K562 (cell line): Measurements from ENCODE around the gene EPN2. TPM values are rescaled to one million over a fixed set of nuclear protein-coding genes. Genes with fewer than 3 reads are reported as not detected.

Experiments used
- CREB1 ChIP-seq, 2 experiments: sonication (generic) in 1 of 2; formaldehyde crosslinking in 1 of 2; IDR thresholded peaks; 2 replicates each; pipeline versions ENCODE4 v1.6.1 to v1.8.0; 2012 to 2022; ENCODE audit warnings: inconsistent platforms in 1 of 2, mild to moderate bottlenecking in 1 of 2, missing genetic modification reagents in 1 of 2, moderate library complexity in 1 of 2
- CREM ChIP-seq: IDR thresholded peaks from 2 replicates; pipeline ENCODE4 v1.6.1; 2014; ENCODE audit warnings: antibody characterized with exemption, low read depth
- EGR1 ChIP-seq: fragments of 450-650 bp; conservative IDR thresholded peaks from 2 replicates; pipeline ENCODE4 v1.6.1; 2017; ENCODE audit warnings: mild to moderate bottlenecking
- ETV5 ChIP-seq: sonication (generic); formaldehyde crosslinking; IDR thresholded peaks from 2 replicates; pipeline ENCODE4 v1.4.0; 2020; ENCODE audit warnings: low read depth, mild to moderate bottlenecking, missing genetic modification reagents
- FIP1L1 ChIP-seq: fragments of 200-400 bp; formaldehyde crosslinking; IDR thresholded peaks from 2 replicates; pipeline ENCODE4 v1.6.1; 2018; ENCODE audit warnings: mild to moderate bottlenecking, low read depth, low read length; ENCODE audit not compliant: poor library complexity, severe bottlenecking
- HCFC1 ChIP-seq: IDR thresholded peaks from 2 replicates; pipeline ENCODE4 v1.6.1; 2012; ENCODE audit warnings: low read depth, low read length, improper control_type of control experiment
- HMGN3 ChIP-seq: IDR thresholded peaks from 2 replicates; pipeline ENCODE4 v1.6.1; 2011; ENCODE audit warnings: borderline replicate concordance, low read depth, mild to moderate bottlenecking, mixed read lengths, low read length; ENCODE audit not compliant: insufficient read length; ENCODE audit errors: extremely low read depth
- JUN ChIP-seq, 2 experiments: sonication (generic) in 1 of 2; formaldehyde crosslinking in 1 of 2; IDR thresholded peaks; 2 replicates each; pipeline versions ENCODE4 v1.6.1 to v1.8.0; 2012 to 2022; ENCODE audit warnings: borderline replicate concordance in 2 of 2, mild to moderate bottlenecking in 2 of 2, improper control_type of control experiment in 1 of 2, low read depth in 1 of 2, low read length in 1 of 2, missing genetic modification reagents in 1 of 2
- L3MBTL2 ChIP-seq: fragments of 450-650 bp; IDR thresholded peaks from 2 replicates; pipeline ENCODE4 v1.6.1; 2016; ENCODE audit warnings: mild to moderate bottlenecking, moderate library complexity
- MAZ ChIP-seq, 2 experiments: fragments of 450-650 bp in 1 of 2; sonication (generic) in 1 of 2; formaldehyde crosslinking; IDR thresholded peaks in 1 of 2; conservative IDR thresholded peaks in 1 of 2; 2 replicates each; pipeline versions ENCODE4 v1.4.0 to v1.5.0; 2020; ENCODE audit warnings: mild to moderate bottlenecking in 1 of 2, missing genetic modification reagents in 1 of 2
- MEIS2 ChIP-seq: fragments of 450-650 bp; IDR thresholded peaks from 2 replicates; pipeline ENCODE4 v1.6.1; 2014; ENCODE audit warnings: mild to moderate bottlenecking; ENCODE audit not compliant: partially characterized antibody
- MYNN ChIP-seq, 2 experiments: sonication (generic); formaldehyde crosslinking in 1 of 2; IDR thresholded peaks; 2 replicates each; pipeline versions ENCODE4 v1.5.0 to v1.6.1; 2016 to 2020; ENCODE audit warnings: antibody characterized with exemption in 1 of 2, missing genetic modification reagents in 1 of 2
- NRF1 ChIP-seq, 2 experiments: fragments of 450-650 bp; IDR thresholded peaks in 1 of 2; conservative IDR thresholded peaks in 1 of 2; 2 replicates each; pipeline ENCODE4 v1.6.1; 2014; ENCODE audit warnings: mild to moderate bottlenecking in 2 of 2
- POLR3G ChIP-seq: IDR thresholded peaks from 2 replicates; pipeline ENCODE4 v1.6.1; 2011; ENCODE audit not compliant: insufficient read length, insufficient replicate concordance; ENCODE audit errors: extremely low read depth
- RBFOX2 ChIP-seq: fragments of 200-400 bp; formaldehyde crosslinking; IDR thresholded peaks from 2 replicates; pipeline ENCODE4 v1.6.1; 2017; ENCODE audit warnings: low read depth, mild to moderate bottlenecking, low read length, moderate library complexity
- RBM39 ChIP-seq: fragments of 200-400 bp; formaldehyde crosslinking; optimal IDR thresholded peaks from 2 replicates; pipeline ENCODE3; 2018; ENCODE audit warnings: low read depth, low read length
- SIN3B ChIP-seq: fragments of 450-650 bp; IDR thresholded peaks from 2 replicates; pipeline ENCODE4 v1.6.1; 2017; ENCODE audit warnings: low read depth, mild to moderate bottlenecking, moderate library complexity
- SMC3 ChIP-seq: conservative IDR thresholded peaks from 2 replicates; pipeline ENCODE4 v1.6.1; 2011; ENCODE audit warnings: low read depth, low read length, improper control_type of control experiment; ENCODE audit not compliant: insufficient read depth
- SUPT5H ChIP-seq: fragments of 450-650 bp; IDR thresholded peaks from 2 replicates; pipeline ENCODE4 v1.6.1; 2016
- polyA plus RNA-seq, 8 experiments: library from polyadenylated mRNA; depleted of rRNA in 4 of 8; stranded (reverse) in 5 of 8; unstranded in 3 of 8; fragments of >200 nt; fragmentation: Nextera tagmentation in 2 of 8; fragmentation: Illumina TruSeq in 1 of 8; extraction: Ambion mirVana in 2 of 8; extraction: Trizol in 1 of 8; gene quantifications; 2 replicates each; pipeline versions ENCODE4 v1.2.1 to v1.2.3, GENCODE V29; 2011 to 2014; ENCODE audit warnings: inconsistent platforms in 1 of 8, missing spikeins in 1 of 8
- total RNA-seq, 7 experiments: library from RNA; depleted of rRNA in 6 of 7; stranded (reverse); fragments of >200 nt in 6 of 7; fragmentation: Illumina TruSeq in 2 of 7; extraction: Trizol in 2 of 7; gene quantifications; 2 replicates each; pipeline versions ENCODE4 v1.2.1 to v1.2.3, GENCODE V29; 2011 to 2021; ENCODE audit warnings: low replicate concordance in 1 of 7
- TF ChIP-seq, protein P1 (sequence below), 3 experiments: IDR thresholded peaks in 2 of 3; conservative IDR thresholded peaks in 1 of 3; 2 replicates each; pipeline ENCODE4 v1.5.1; 2011 to 2012; ENCODE audit warnings: low read length in 3 of 3, mild to moderate bottlenecking in 3 of 3, control low read depth in 2 of 3, improper control_type of control experiment in 1 of 3, inconsistent platforms in 1 of 3, low read depth in 1 of 3, mixed read lengths in 1 of 3, moderate library complexity in 1 of 3; ENCODE audit not compliant: insufficient read depth in 2 of 3
- TF ChIP-seq, protein P2 (sequence below): fragments of 450-650 bp; formaldehyde crosslinking; IDR thresholded peaks from 2 replicates; pipeline ENCODE4 v1.4.0; 2020; ENCODE audit warnings: mild to moderate bottlenecking, moderate library complexity
- TF ChIP-seq, protein P3 (sequence below): sonication (generic); formaldehyde crosslinking; IDR thresholded peaks from 2 replicates; pipeline ENCODE4 v1.8.0; 2022; ENCODE audit warnings: missing genetic modification reagents, mild to moderate bottlenecking, moderate library complexity, borderline replicate concordance

EPN2 gene
- total and polyA plus RNA-seq, 9 of the 15 experiments (the other 6 are each of a cell fraction or from before 2014, with no cell fraction given), result 1.0 to 12.9 (median 8.9) TPM

DNA sequence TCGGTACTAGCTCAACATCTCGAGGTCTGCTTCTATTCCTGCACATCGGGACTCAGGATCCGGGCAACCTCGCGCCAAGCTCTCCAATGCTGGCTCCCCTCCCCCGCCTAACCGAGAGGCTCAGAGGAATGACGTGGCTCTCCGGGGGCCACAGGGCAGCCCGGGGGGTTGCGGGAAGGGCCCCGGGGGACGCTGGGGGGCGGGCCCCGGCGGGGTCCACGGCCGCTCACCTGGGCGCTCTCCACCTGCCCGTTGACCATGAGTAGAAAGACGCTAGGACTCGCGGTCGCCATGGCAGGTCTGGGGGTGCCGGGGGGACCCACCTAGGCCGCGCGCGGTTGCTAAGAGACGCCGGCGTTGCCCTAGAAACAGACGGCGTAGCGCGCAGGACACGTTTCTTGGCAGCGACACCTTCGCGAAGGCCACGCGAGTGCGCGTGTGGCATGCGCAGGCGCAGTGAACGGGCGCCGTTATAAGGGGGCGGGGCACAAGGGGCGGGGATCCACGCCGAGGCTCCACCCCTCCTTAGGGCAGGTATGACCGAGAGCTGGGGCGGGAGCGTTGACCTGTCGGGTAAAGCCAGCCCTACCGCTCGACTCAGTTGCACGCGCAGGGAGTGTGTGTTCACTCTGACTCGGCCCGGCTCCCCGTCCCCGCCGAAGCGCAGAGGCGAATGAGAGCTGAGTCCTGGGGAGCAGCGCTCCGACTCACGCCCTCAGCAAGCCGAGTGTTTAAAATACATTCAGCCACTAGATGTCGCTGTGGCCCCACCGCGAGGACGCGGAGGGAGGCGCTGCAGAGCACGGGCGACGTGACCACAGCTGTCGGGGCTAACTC lies 125.3 kb downstream of the EPN2 start, which contains the start of gene B9D1 (continued):
- TF ChIP-seq, protein P1, sequence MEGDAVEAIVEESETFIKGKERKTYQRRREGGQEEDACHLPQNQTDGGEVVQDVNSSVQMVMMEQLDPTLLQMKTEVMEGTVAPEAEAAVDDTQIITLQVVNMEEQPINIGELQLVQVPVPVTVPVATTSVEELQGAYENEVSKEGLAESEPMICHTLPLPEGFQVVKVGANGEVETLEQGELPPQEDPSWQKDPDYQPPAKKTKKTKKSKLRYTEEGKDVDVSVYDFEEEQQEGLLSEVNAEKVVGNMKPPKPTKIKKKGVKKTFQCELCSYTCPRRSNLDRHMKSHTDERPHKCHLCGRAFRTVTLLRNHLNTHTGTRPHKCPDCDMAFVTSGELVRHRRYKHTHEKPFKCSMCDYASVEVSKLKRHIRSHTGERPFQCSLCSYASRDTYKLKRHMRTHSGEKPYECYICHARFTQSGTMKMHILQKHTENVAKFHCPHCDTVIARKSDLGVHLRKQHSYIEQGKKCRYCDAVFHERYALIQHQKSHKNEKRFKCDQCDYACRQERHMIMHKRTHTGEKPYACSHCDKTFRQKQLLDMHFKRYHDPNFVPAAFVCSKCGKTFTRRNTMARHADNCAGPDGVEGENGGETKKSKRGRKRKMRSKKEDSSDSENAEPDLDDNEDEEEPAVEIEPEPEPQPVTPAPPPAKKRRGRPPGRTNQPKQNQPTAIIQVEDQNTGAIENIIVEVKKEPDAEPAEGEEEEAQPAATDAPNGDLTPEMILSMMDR (IDR thresholded peaks at IDR 0.05 in 2 of 3, conservative IDR thresholded peaks at IDR 0.05 in 1 of 3; ENCODE audit: insufficient read depth in 2 of 3, low read depth in 1 of 3, low read length in 3 of 3), result peak; percentile 87 to 99 (median 98)
- TF ChIP-seq L3MBTL2 (peak; percentile 63; the same call in 1 of the 2 replicates), POLR3G (no peak), HCFC1 (peak; percentile 40; the same call in 1 of the 2 replicates), RBFOX2 (peak; percentile 67), ETV5 (CRISPR knock-in tag) (0 out of 2 replicates have a peak, but pooled peaks have one; percentile 1), SUPT5H (peak; percentile 63), NRF1 (conservative IDR thresholded peaks at IDR 0.05 in 1 of 2, IDR thresholded peaks at IDR 0.05 in 1 of 2) (peak; percentile 96 to 97), EGR1 (0 out of 2 replicates have a peak, but pooled peaks have one; percentile 34), SMC3 (peak; percentile 76), HMGN3 (peak; percentile 37), RBM39 (no peak), MAZ (CRISPR knock-in tag; conservative IDR thresholded peaks at IDR 0.05 in 1 of 2, IDR thresholded peaks at IDR 0.05 in 1 of 2) (peak; percentile 32 to 76; a peak in 3 of 4 replicates), CREB1 (IDR thresholded peaks at IDR 0.05) (peak; percentile 67; the same call in 1 of the 2 replicates), CREB1 (CRISPR knock-in tag; IDR thresholded peaks at IDR 0.05) (peak; percentile 68), JUN (IDR thresholded peaks at IDR 0.05; ENCODE audit: borderline replicate concordance, low read depth, low read length) (0 out of 2 replicates have a peak, but pooled peaks have one; percentile 2), JUN (CRISPR knock-in tag; IDR thresholded peaks at IDR 0.05; ENCODE audit: borderline replicate concordance) (no peak), MYNN (IDR thresholded peaks at IDR 0.05) (peak; percentile 99), MYNN (CRISPR knock-in tag; IDR thresholded peaks at IDR 0.05) (peak; percentile 83; the same call in 1 of the 2 replicates), MEIS2 (peak; percentile 70), SIN3B (peak; percentile 58; the same call in 1 of the 2 replicates), FIP1L1 (no peak), CREM (peak; percentile 83)
- TF ChIP-seq, protein P2, sequence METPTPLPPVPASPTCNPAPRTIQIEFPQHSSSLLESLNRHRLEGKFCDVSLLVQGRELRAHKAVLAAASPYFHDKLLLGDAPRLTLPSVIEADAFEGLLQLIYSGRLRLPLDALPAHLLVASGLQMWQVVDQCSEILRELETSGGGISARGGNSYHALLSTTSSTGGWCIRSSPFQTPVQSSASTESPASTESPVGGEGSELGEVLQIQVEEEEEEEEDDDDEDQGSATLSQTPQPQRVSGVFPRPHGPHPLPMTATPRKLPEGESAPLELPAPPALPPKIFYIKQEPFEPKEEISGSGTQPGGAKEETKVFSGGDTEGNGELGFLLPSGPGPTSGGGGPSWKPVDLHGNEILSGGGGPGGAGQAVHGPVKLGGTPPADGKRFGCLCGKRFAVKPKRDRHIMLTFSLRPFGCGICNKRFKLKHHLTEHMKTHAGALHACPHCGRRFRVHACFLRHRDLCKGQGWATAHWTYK, result peak; percentile 27; the same call in 1 of the 2 replicates
- TF ChIP-seq, protein P3, sequence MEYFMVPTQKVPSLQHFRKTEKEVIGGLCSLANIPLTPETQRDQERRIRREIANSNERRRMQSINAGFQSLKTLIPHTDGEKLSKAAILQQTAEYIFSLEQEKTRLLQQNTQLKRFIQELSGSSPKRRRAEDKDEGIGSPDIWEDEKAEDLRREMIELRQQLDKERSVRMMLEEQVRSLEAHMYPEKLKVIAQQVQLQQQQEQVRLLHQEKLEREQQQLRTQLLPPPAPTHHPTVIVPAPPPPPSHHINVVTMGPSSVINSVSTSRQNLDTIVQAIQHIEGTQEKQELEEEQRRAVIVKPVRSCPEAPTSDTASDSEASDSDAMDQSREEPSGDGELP, result peak; percentile 96
